ENCODE results near the gene SAMD11.
"Not testable (repeated sequence)": the region's sequence is repeated elsewhere in the genome, so short reads cannot be mapped to it uniquely, and the experiment has no call there.

GRCh38 chr1:897951-898350 is 25.8 kb upstream of the SAMD11 start:
- not testable (repeated sequence) for TF ChIP-seq YY1 (IDR thresholded peaks at IDR 0.05; ENCODE audit: extremely low read depth, insufficient replicate concordance, low read depth, low read length); SP1 (IDR thresholded peaks at IDR 0.05; ENCODE audit: low read depth); CTCF (IDR thresholded peaks at IDR 0.05 in 2 of 3, conservative IDR thresholded peaks at IDR 0.05 in 1 of 3; ENCODE audit: borderline replicate concordance in 1 of 3, insufficient read depth in 1 of 3, low read depth in 2 of 3, low read length in 2 of 3); RAD21 (IDR thresholded peaks at IDR 0.05; ENCODE audit: low read depth)
